GM12892 (cell line): ENCODE data around the gene UNC13A.

Experiments used
- POLR2A ChIP-seq: IDR thresholded peaks from 2 replicates; pipeline ENCODE4 v1.6.1; 2011; ENCODE audit warnings: low read depth, low read length, control low read depth
- POLR2AphosphoS5 ChIP-seq: IDR thresholded peaks from 2 replicates; pipeline ENCODE4 v1.6.1; 2011; ENCODE audit warnings: low read depth, low read length, control low read depth
- TAF1 ChIP-seq: IDR thresholded peaks from 2 replicates; pipeline ENCODE4 v1.6.1; 2011; ENCODE audit warnings: low read depth, mild to moderate bottlenecking, control low read depth, low read length, borderline replicate concordance

- TF ChIP-seq POLR2AphosphoS5 (no peak), TAF1 (no peak), POLR2A (no peak)
These were observed 61.0 kb downstream of the UNC13A start for GRCh38 chr19:17627161-17627560.
